ENCODE results near the gene GYS2. TPM values are rescaled to one million over a fixed set of nuclear protein-coding genes. Genes with fewer than 3 reads are reported as not detected.

Gene GYS2
- total and polyA plus RNA-seq, 4 donors: 0.03 to 0.10 TPM; not detected in 2

DNA sequence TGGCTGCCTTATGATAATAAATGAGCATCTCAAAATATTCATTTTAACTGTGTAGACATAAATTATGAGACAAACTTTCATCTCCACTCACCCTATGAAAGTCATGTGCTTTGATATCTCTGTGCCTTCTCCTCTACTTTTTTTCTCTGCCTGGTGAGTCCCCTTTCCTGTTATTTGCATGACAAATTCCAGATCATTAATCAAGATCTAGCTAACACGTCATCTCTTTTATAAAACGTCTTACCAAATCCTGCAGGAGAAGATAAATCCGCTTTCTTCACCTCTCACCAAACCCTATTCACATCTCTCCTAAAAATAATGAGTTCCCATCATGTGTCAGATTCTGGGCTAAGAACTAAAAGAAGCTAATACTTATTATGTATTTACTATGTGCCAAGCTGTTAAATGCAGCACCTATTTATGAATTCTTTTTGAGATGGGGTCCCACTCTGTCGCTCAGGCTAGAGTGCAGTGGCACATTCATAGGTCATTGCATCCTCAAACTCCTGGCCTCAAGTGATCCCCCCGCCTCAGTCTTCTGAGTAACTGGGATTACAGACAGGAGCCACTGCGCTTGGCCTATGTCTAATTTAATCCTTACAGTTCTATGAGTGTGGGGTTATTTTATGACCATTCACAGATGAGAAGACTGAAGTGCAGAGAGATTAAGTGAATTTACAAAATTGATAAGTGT, 51.9 kb downstream of the GYS2 start:
- Histone ChIP-seq H3K9ac (ENCODE audit: insufficient read depth in 1 of 2, low read length in 2 of 2) (no peak overlapping the region), H3K9me3 (ENCODE audit: control insufficient read depth in 4 of 4, insufficient read depth in 3 of 4, low read length in 3 of 4) (peaks cover 0 to 2% (median 0%) of the 10 kb centered on the region in 4 donors), H3K36me3 (ENCODE audit: control insufficient read depth in 4 of 4, insufficient read depth in 4 of 4, low read length in 4 of 4) (no peaks in the 10 kb centered on the region), H3K27me3 (ENCODE audit: control insufficient read depth in 3 of 3, insufficient read depth in 3 of 3, low read length in 2 of 3) (no peaks in the 10 kb centered on the region), H3K27ac (ENCODE audit: low read depth in 1 of 2, low read length in 1 of 2) (no peak overlapping the region), H3K4me1 (ENCODE audit: control insufficient read depth in 5 of 5, insufficient read depth in 5 of 5, low read length in 5 of 5) (peaks cover 0 to 21% (median 0%) of the 10 kb centered on the region in 5 donors), H3K4me3 (no peak overlapping the region)
- TF ChIP-seq, protein P1, sequence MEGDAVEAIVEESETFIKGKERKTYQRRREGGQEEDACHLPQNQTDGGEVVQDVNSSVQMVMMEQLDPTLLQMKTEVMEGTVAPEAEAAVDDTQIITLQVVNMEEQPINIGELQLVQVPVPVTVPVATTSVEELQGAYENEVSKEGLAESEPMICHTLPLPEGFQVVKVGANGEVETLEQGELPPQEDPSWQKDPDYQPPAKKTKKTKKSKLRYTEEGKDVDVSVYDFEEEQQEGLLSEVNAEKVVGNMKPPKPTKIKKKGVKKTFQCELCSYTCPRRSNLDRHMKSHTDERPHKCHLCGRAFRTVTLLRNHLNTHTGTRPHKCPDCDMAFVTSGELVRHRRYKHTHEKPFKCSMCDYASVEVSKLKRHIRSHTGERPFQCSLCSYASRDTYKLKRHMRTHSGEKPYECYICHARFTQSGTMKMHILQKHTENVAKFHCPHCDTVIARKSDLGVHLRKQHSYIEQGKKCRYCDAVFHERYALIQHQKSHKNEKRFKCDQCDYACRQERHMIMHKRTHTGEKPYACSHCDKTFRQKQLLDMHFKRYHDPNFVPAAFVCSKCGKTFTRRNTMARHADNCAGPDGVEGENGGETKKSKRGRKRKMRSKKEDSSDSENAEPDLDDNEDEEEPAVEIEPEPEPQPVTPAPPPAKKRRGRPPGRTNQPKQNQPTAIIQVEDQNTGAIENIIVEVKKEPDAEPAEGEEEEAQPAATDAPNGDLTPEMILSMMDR (IDR thresholded peaks at IDR 0.05; ENCODE audit: control extremely low read depth, extremely low read depth): no peak
- DNase-seq (peak in 2 of 3 donors; percentile 19 to 26), ATAC-seq (ENCODE audit: insufficient read depth, low FRiP score) (no peak)
- 71 to 74% methylated on average over 6 of the region's 6 CpGs for WGBS, 2 donors

DNA sequence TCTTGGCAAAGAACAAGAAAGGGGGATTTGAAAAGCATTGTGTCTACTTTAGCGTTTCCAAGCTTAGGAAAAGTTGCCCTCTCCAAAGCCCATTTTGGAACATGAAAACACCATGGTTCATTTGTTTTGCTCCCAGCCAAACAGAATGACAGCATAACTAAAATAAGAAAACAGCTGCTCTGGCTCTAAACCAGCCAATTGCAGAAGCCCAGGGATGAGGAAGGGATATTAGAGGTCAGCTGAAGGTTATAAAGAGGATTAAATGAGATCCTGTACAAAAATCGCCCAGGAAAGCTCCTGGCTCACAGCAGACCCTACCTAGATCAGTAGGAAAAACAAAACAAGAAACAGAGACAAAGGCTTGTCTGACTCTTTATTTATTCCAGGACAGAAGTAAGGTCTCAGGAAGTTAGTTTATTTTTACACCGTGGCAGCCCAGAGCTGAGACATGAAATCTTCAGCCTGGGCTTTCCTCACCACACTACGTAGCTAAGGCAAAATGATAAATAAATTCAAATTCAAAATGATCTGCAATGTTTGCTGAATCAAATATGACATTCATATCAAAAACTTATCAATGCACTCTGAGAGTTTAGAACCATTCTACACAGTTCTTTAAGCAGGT, 52.7 kb downstream of the GYS2 start:
- no peak overlapping the region for H3K9ac ChIP-seq (ENCODE audit: insufficient read depth in 1 of 2, low read length in 2 of 2)
- ATAC-seq (ENCODE audit: insufficient read depth, low FRiP score): no peak
- DNase-seq: peak; percentile 74 to 94 (median 92)
- H3K27ac ChIP-seq (ENCODE audit: low read depth in 1 of 2, low read length in 1 of 2): peak overlapping the region in 1 of 2 donors; percentile 70
- H3K36me3 ChIP-seq (ENCODE audit: control insufficient read depth in 4 of 4, insufficient read depth in 4 of 4, low read length in 4 of 4): no peaks in the 10 kb centered on the region
- H3K4me1 ChIP-seq (ENCODE audit: control insufficient read depth in 5 of 5, insufficient read depth in 5 of 5, low read length in 5 of 5): peaks cover 0 to 21% (median 0%) of the 10 kb centered on the region in 5 donors
- H3K9me3 ChIP-seq (ENCODE audit: control insufficient read depth in 4 of 4, insufficient read depth in 3 of 4, low read length in 3 of 4): peaks cover 0 to 2% (median 0%) of the 10 kb centered on the region in 4 donors
- no peaks in the 10 kb centered on the region for H3K27me3 ChIP-seq (ENCODE audit: control insufficient read depth in 3 of 3, insufficient read depth in 3 of 3, low read length in 2 of 3)
- TF ChIP-seq, protein P1 (IDR thresholded peaks at IDR 0.05; ENCODE audit: control extremely low read depth, extremely low read depth): no peak
- no peak overlapping the region for H3K4me3 ChIP-seq
- WGBS, 2 donors: 52 to 54% methylated on average over 4 of the region's 4 CpGs

DNA sequence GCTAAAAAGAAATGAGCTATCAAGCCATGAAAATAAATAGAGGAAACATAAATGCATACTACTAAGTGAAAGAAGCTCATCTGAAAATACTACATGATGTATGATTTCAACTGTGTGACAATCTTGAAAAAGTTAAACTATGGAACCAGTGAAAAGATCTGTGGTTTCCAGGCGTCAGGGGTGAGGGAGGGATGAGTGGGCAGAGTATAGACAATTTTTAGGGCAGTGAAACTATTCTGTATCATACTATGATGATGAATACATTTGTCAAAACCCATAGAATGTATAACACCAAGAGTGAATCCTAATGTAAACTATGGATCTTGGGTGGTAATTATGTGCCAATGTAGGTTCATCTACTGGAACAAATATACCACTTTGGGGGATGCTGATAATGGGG, 57.2 kb downstream of the GYS2 start:
- DNase-seq: no peak
- peaks cover 0 to 13% (median 0%) of the 10 kb centered on the region in 5 donors for H3K4me1 ChIP-seq (ENCODE audit: control insufficient read depth in 5 of 5, insufficient read depth in 5 of 5, low read length in 5 of 5)
- TF ChIP-seq, protein P1 (IDR thresholded peaks at IDR 0.05; ENCODE audit: control extremely low read depth, extremely low read depth): no peak
- no peak overlapping the region for H3K4me3 ChIP-seq
- WGBS, 2 donors: 82 to 84% methylated on average over 1 of the region's 1 CpG
- H3K36me3 ChIP-seq (ENCODE audit: control insufficient read depth in 4 of 4, insufficient read depth in 4 of 4, low read length in 4 of 4): no peaks in the 10 kb centered on the region
- ATAC-seq (ENCODE audit: insufficient read depth, low FRiP score): no peak
- H3K9ac ChIP-seq (ENCODE audit: insufficient read depth in 1 of 2, low read length in 2 of 2): no peak overlapping the region
- no peaks in the 10 kb centered on the region for H3K9me3 ChIP-seq (ENCODE audit: control insufficient read depth in 4 of 4, insufficient read depth in 3 of 4, low read length in 3 of 4)
- no peaks in the 10 kb centered on the region for H3K27me3 ChIP-seq (ENCODE audit: control insufficient read depth in 3 of 3, insufficient read depth in 3 of 3, low read length in 2 of 3)
- no peak overlapping the region for H3K27ac ChIP-seq (ENCODE audit: low read depth in 1 of 2, low read length in 1 of 2)
